Prostate gland (tissue), 2 donors: ENCODE results near the gene ZNRF3.

Experiments used
- POLR2A ChIP-seq: fragments of 450-650 bp; IDR thresholded peaks from one replicate; pipeline ENCODE4 v1.6.1; 2016; ENCODE audit warnings: antibody characterized with exemption, mild to moderate bottlenecking
- POLR2AphosphoS5 ChIP-seq: sonication (generic); formaldehyde crosslinking; IDR thresholded peaks from one replicate; pipeline ENCODE4 v1.6.1; 2017; ENCODE audit warnings: antibody characterized with exemption
- TF ChIP-seq, protein P1 (sequence below), 4 experiments: fragments of 200-600 bp in 2 of 4; fragments of 450-650 bp in 2 of 4; sonication (generic) in 2 of 4; IDR thresholded peaks; 1 replicate in 3 of 4; 2 replicates in 1 of 4; pipeline ENCODE4 v1.5.1; 2016 to 2019; ENCODE audit warnings: antibody characterized with exemption in 4 of 4, mild to moderate bottlenecking in 2 of 4, moderate library complexity in 2 of 4

DNA sequence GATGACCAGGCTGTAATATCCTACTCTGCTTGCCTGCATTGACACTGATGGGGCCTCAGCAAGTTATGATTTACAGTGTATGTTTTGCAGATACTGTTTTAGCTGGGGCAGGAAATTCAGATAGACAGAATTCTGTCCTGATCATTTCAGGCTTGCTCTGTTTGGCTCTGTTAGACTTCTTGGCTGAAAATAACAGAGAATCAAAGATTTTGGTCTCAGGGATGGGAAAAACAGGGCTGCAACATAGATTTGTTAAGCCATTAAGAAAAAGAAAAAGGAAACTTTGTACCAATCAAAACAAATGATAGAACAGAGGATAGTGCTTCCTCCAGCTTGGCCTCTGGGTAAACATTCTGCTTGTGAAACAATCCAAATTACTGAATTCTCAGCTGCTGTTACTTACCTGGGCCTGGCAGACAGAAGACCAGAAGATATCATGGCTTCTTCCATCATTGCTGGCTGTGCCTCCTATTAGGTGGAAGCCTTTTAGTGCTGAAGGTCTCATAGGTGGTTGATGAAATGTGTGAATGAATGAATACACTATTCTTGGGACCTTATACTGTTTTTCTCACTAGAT is 22.0 kb downstream of the ZNRF3 start:
- TF ChIP-seq POLR2A (no peak), POLR2AphosphoS5 (no peak)
- TF ChIP-seq, protein P1, sequence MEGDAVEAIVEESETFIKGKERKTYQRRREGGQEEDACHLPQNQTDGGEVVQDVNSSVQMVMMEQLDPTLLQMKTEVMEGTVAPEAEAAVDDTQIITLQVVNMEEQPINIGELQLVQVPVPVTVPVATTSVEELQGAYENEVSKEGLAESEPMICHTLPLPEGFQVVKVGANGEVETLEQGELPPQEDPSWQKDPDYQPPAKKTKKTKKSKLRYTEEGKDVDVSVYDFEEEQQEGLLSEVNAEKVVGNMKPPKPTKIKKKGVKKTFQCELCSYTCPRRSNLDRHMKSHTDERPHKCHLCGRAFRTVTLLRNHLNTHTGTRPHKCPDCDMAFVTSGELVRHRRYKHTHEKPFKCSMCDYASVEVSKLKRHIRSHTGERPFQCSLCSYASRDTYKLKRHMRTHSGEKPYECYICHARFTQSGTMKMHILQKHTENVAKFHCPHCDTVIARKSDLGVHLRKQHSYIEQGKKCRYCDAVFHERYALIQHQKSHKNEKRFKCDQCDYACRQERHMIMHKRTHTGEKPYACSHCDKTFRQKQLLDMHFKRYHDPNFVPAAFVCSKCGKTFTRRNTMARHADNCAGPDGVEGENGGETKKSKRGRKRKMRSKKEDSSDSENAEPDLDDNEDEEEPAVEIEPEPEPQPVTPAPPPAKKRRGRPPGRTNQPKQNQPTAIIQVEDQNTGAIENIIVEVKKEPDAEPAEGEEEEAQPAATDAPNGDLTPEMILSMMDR (IDR thresholded peaks at IDR 0.05) = no peak
